GM23338 (cell line): ENCODE results near the gene RGS7. TPM values are rescaled to one million over a fixed set of nuclear protein-coding genes. Genes with fewer than 3 reads are reported as not detected.

Source experiments
- ATAC-seq: fragments of 200-7000 bp; cut with Tn5 transposase; 3 replicates; pipeline ENCODE4 v1.9.1; 2020
- DNase-seq: peaks from one replicate; pipeline ENCODE4 v3.0.0-alpha.2; 2015; ENCODE audit warnings: low spot score
- H2AFZ ChIP-seq: fragments of 200-600 bp; sonication (generic); 2 replicates; pipeline ENCODE4 v1.8.0; 2016; ENCODE audit warnings: antibody characterized with exemption, mild to moderate bottlenecking, moderate library complexity
- H3F3A ChIP-seq: fragments of 200-600 bp; sonication (generic); replicated peaks from 2 replicates; pipeline ENCODE4 v1.8.0; 2017; ENCODE audit warnings: antibody characterized with exemption, mixed run types, low read depth
- H3K27ac ChIP-seq: fragments of 200-600 bp; sonication (generic); 2 replicates; pipeline ENCODE4 v1.6.1; 2016; ENCODE audit warnings: low read depth
- H3K27me3 ChIP-seq: fragments of 200-600 bp; sonication (generic); 2 replicates; pipeline ENCODE4 v1.8.0; 2016; ENCODE audit warnings: mild to moderate bottlenecking, mixed run types, moderate library complexity; ENCODE audit not compliant: insufficient read depth
- H3K36me3 ChIP-seq: fragments of 200-600 bp; sonication (generic); 2 replicates; pipeline ENCODE4 v1.8.0; 2016; ENCODE audit warnings: mild to moderate bottlenecking; ENCODE audit not compliant: insufficient read depth
- H3K4me1 ChIP-seq: fragments of 200-600 bp; sonication (generic); 2 replicates; pipeline ENCODE4 v1.8.0; 2016; ENCODE audit warnings: mild to moderate bottlenecking, moderate library complexity; ENCODE audit not compliant: insufficient read depth
- H3K4me2 ChIP-seq: fragments of 200-600 bp; sonication (generic); 2 replicates; pipeline ENCODE4 v1.7.1; 2017; ENCODE audit warnings: mixed run types
- H3K4me3 ChIP-seq: fragments of 200-600 bp; sonication (generic); 2 replicates; pipeline ENCODE4 v1.6.1; 2016; ENCODE audit warnings: mixed run types
- H3K79me2 ChIP-seq: fragments of 200-600 bp; sonication (generic); replicated peaks from 2 replicates; pipeline ENCODE4 v1.8.0; 2017; ENCODE audit warnings: mild to moderate bottlenecking; ENCODE audit not compliant: insufficient read depth
- H3K9me2 ChIP-seq: fragments of 200-600 bp; sonication (generic); 2 replicates; pipeline ENCODE4 v1.8.0; 2017; ENCODE audit not compliant: insufficient read depth
- H4K20me1 ChIP-seq: fragments of 200-600 bp; sonication (generic); replicated peaks from 2 replicates; pipeline ENCODE4 v1.8.0; 2017; ENCODE audit warnings: mild to moderate bottlenecking; ENCODE audit not compliant: insufficient read depth
- H3K27ac Mint-ChIP-seq: 2 replicates; pipeline ENCODE4 v1.8.0; 2020; ENCODE audit warnings: inconsistent platforms, mild to moderate bottlenecking, moderate library complexity, mixed read lengths
- H3K27me3 Mint-ChIP-seq: 3 replicates; pipeline ENCODE4 v1.8.0; 2022; ENCODE audit warnings: low read depth, mild to moderate bottlenecking, moderate library complexity, mixed read lengths, inconsistent platforms; ENCODE audit not compliant: insufficient read depth, poor library complexity
- H3K36me3 Mint-ChIP-seq: 3 replicates; pipeline ENCODE4 v1.8.0; 2021; ENCODE audit warnings: low read depth, mild to moderate bottlenecking, inconsistent platforms, moderate library complexity, mixed read lengths
- H3K4me1 Mint-ChIP-seq: 3 replicates; pipeline ENCODE4 v1.8.0; 2020; ENCODE audit warnings: mild to moderate bottlenecking, inconsistent platforms, mixed read lengths
- H3K4me3 Mint-ChIP-seq: 3 replicates; pipeline ENCODE4 v1.8.0; 2021; ENCODE audit warnings: moderate library complexity, mild to moderate bottlenecking, inconsistent platforms, mixed read lengths
- H3K9me3 Mint-ChIP-seq: 3 replicates; pipeline ENCODE4 v1.8.0; 2020; ENCODE audit warnings: moderate library complexity, mild to moderate bottlenecking, inconsistent platforms, mixed read lengths
- CREB1 ChIP-seq: fragments of 250-450 bp; sonication (Bioruptor Pico); IDR thresholded peaks from 2 replicates; pipeline ENCODE4 v1.5.0; 2020; ENCODE audit warnings: low read depth, mild to moderate bottlenecking, moderate library complexity
- CTCF ChIP-seq, 2 experiments: fragments of 200-600 bp in 1 of 2; sonication (generic) in 1 of 2; conservative IDR thresholded peaks; 2 replicates each; pipeline versions ENCODE4 v1.5.1 to v1.6.1; 2016 to 2017; ENCODE audit warnings: antibody characterized with exemption in 2 of 2, low read depth in 2 of 2, mild to moderate bottlenecking in 2 of 2, moderate library complexity in 1 of 2
- ETS1 ChIP-seq: IDR thresholded peaks from 2 replicates; pipeline ENCODE4 v1.6.1; 2016; ENCODE audit warnings: antibody characterized with exemption
- EZH2 ChIP-seq: fragments of 200-600 bp; sonication (generic); IDR thresholded peaks from one replicate; pipeline ENCODE4 v1.8.0; 2017; ENCODE audit warnings: antibody characterized with exemption, mild to moderate bottlenecking, low read depth; ENCODE audit not compliant: unreplicated experiment
- EZH2phosphoT487 ChIP-seq: fragments of 200-600 bp; sonication (generic); IDR thresholded peaks from one replicate; pipeline ENCODE4 v1.8.1; 2018; ENCODE audit warnings: antibody characterized with exemption; ENCODE audit not compliant: unreplicated experiment
- JUNB ChIP-seq: IDR thresholded peaks from one replicate; pipeline ENCODE4 v1.6.1; 2016; ENCODE audit warnings: antibody characterized with exemption; ENCODE audit not compliant: unreplicated experiment
- NANOG ChIP-seq: IDR thresholded peaks from 2 replicates; pipeline ENCODE4 v1.6.1; 2016; ENCODE audit warnings: antibody characterized with exemption, borderline replicate concordance
- POLR2AphosphoS5 ChIP-seq: IDR thresholded peaks from 2 replicates; pipeline ENCODE4 v1.6.1; 2016; ENCODE audit warnings: antibody characterized with exemption, low read depth
- REST ChIP-seq: IDR thresholded peaks from one replicate; pipeline ENCODE4 v1.6.1; 2018; ENCODE audit warnings: antibody characterized with exemption; ENCODE audit not compliant: unreplicated experiment
- STAT1 ChIP-seq: IDR thresholded peaks from one replicate; pipeline ENCODE4 v1.6.1; 2016; ENCODE audit warnings: antibody characterized with exemption; ENCODE audit not compliant: unreplicated experiment
- ZNF114 ChIP-seq: fragments of 250-450 bp; sonication (Bioruptor Pico); IDR thresholded peaks from 2 replicates; pipeline ENCODE4 v1.5.0; 2020; ENCODE audit warnings: mild to moderate bottlenecking, moderate library complexity
- ZNF331 ChIP-seq: fragments of 250-450 bp; sonication (Bioruptor Pico); IDR thresholded peaks from 2 replicates; pipeline ENCODE4 v1.5.0; 2020; ENCODE audit warnings: low read depth, mild to moderate bottlenecking, moderate library complexity
- ZNF462 ChIP-seq: fragments of 250-450 bp; sonication (Bioruptor Pico); IDR thresholded peaks from 2 replicates; pipeline ENCODE4 v1.5.0; 2020; ENCODE audit warnings: mild to moderate bottlenecking, moderate library complexity
- polyA plus RNA-seq: library from polyadenylated mRNA; unstranded; fragments of >200 nt; fragmentation: Nextera tagmentation; extraction: Ambion mirVana; gene quantifications from 2 replicates; pipeline ENCODE4 v1.2.1, GENCODE V29; 2016
- total RNA-seq: library from RNA; depleted of rRNA; stranded (reverse); fragments of >200 nt; shearing (Covaris generic); gene quantifications from 2 replicates; pipeline ENCODE4 v1.2.3, GENCODE V29; 2014

Gene RGS7
- total and polyA plus RNA-seq, 2 experiments from 2014 or later, result 2.0 to 2.2 TPM

GRCh38 chr1:241102664-241103063 lies 254.3 kb downstream of the RGS7 start:
- H3K27me3 ChIP-seq, result no peaks in the 10 kb centered on the region
- no peak overlapping the region for H3K27ac ChIP-seq
- no peaks in the 10 kb centered on the region for H3F3A ChIP-seq
- H3K4me1 Mint-ChIP-seq, result peaks cover 16% of the 10 kb centered on the region
- no peaks in the 10 kb centered on the region for H4K20me1 ChIP-seq
- H2AFZ ChIP-seq, result no peak overlapping the region
- peaks cover 19% of the 10 kb centered on the region; the same call in 1 of the 2 replicates for H3K4me1 ChIP-seq
- no peaks in the 10 kb centered on the region for H3K79me2 ChIP-seq
- H3K4me3 Mint-ChIP-seq, result no peak overlapping the region
- H3K27me3 Mint-ChIP-seq, result peaks cover 5% of the 10 kb centered on the region
- no peaks in the 10 kb centered on the region for H3K36me3 ChIP-seq
- no peak for TF ChIP-seq CTCF (conservative IDR thresholded peaks at IDR 0.05; ENCODE audit: low read depth in 2 of 2)
- no peak for TF ChIP-seq EZH2phosphoT487
- TF ChIP-seq ZNF114 (CRISPR knock-in tag), result no peak
- TF ChIP-seq ZNF331 (CRISPR knock-in tag), result no peak
- TF ChIP-seq ETS1, result no peak
- TF ChIP-seq EZH2, result no peak
- no peak for TF ChIP-seq CREB1 (CRISPR knock-in tag)
- TF ChIP-seq JUNB, result no peak
- TF ChIP-seq STAT1, result no peak
- no peak for TF ChIP-seq POLR2AphosphoS5
- TF ChIP-seq REST, result no peak
- no peak for TF ChIP-seq NANOG
- no peak for TF ChIP-seq ZNF462
- ATAC-seq, result no peak
- H3K36me3 Mint-ChIP-seq, result no peaks in the 10 kb centered on the region
- no peak overlapping the region for H3K27ac Mint-ChIP-seq
- DNase-seq, result no peak
- H3K9me3 Mint-ChIP-seq, result no peaks in the 10 kb centered on the region
- H3K9me2 ChIP-seq, result no peaks in the 10 kb centered on the region
- no peak overlapping the region for H3K4me3 ChIP-seq
- H3K4me2 ChIP-seq, result no peak overlapping the region
